ENCODE measurements around the gene LIN9. TPM values are rescaled to one million over a fixed set of nuclear protein-coding genes. Genes with fewer than 3 reads are reported as not detected.
"Not testable (repeated sequence)": the region's sequence is repeated elsewhere in the genome, so short reads cannot be mapped to it uniquely, and the experiment has no call there.

LIN9 gene
- total RNA-seq, 1 donor from 2014 or later: 14.0 TPM

GRCh38 chr1:226342656-226343055 lies 33.7 kb upstream of the LIN9 start:
- peaks cover 5% of the 10 kb centered on the region for H3K36me3 Mint-ChIP-seq (ENCODE audit: low read depth)
- H3K27me3 Mint-ChIP-seq (ENCODE audit: low read depth): no peaks in the 10 kb centered on the region
- no peak overlapping the region for H3K27ac Mint-ChIP-seq (ENCODE audit: unreplicated experiment)
- no peak for DNase-seq (ENCODE audit: low read depth, low spot score)
- no peak for TF ChIP-seq CTCF (conservative IDR thresholded peaks at IDR 0.05)
- H3K4me3 Mint-ChIP-seq: no peak overlapping the region
- H3K9me3 Mint-ChIP-seq: peaks cover 7% of the 10 kb centered on the region
- H3K4me1 Mint-ChIP-seq: no peaks in the 10 kb centered on the region

- H3K36me3 Mint-ChIP-seq (ENCODE audit: low read depth); H3K9me3 Mint-ChIP-seq; H3K27me3 Mint-ChIP-seq (ENCODE audit: low read depth); H3K27ac Mint-ChIP-seq (ENCODE audit: unreplicated experiment); H3K4me3 Mint-ChIP-seq; DNase-seq (ENCODE audit: low read depth, low spot score); H3K4me1 Mint-ChIP-seq: not testable (repeated sequence)
Measured at GRCh38 chr1:226340111-226340510, 31.1 kb upstream of the LIN9 start.

GRCh38 chr1:226337276-226337875 lies 28.4 kb upstream of the LIN9 start:
- Mint-ChIP-seq H3K36me3 (ENCODE audit: low read depth) (peaks cover 5% of the 10 kb centered on the region), H3K27ac (ENCODE audit: unreplicated experiment) (no peak overlapping the region), H3K4me1 (peaks cover 5% of the 10 kb centered on the region), H3K9me3 (peaks cover 7% of the 10 kb centered on the region), H3K4me3 (no peak overlapping the region), H3K27me3 (ENCODE audit: low read depth) (no peaks in the 10 kb centered on the region)
- TF ChIP-seq CTCF (conservative IDR thresholded peaks at IDR 0.05): no peak
- DNase-seq (ENCODE audit: low read depth, low spot score): no peak

GRCh38 chr1:226335661-226336060 lies 26.7 kb upstream of the LIN9 start:
- Mint-ChIP-seq H3K9me3 (peaks cover 6% of the 10 kb centered on the region), H3K27ac (ENCODE audit: unreplicated experiment) (no peak overlapping the region), H3K4me3 (no peak overlapping the region), H3K36me3 (ENCODE audit: low read depth) (peaks cover 3% of the 10 kb centered on the region), H3K4me1 (peaks cover 5% of the 10 kb centered on the region), H3K27me3 (ENCODE audit: low read depth) (no peaks in the 10 kb centered on the region)
- no peak for DNase-seq (ENCODE audit: low read depth, low spot score)
- no peak for TF ChIP-seq CTCF (conservative IDR thresholded peaks at IDR 0.05)

GRCh38 chr1:226332947-226333346 lies 24.0 kb upstream of the LIN9 start:
- H3K4me1 Mint-ChIP-seq: peaks cover 6% of the 10 kb centered on the region
- no peak overlapping the region for H3K27ac Mint-ChIP-seq (ENCODE audit: unreplicated experiment)
- DNase-seq (ENCODE audit: low read depth, low spot score): no peak
- TF ChIP-seq CTCF (conservative IDR thresholded peaks at IDR 0.05): no peak
- H3K9me3 Mint-ChIP-seq: no peaks in the 10 kb centered on the region
- no peak overlapping the region for H3K4me3 Mint-ChIP-seq
- H3K27me3 Mint-ChIP-seq (ENCODE audit: low read depth): no peaks in the 10 kb centered on the region
- H3K36me3 Mint-ChIP-seq (ENCODE audit: low read depth): no peaks in the 10 kb centered on the region

GRCh38 chr1:226329237-226329636 lies 20.3 kb upstream of the LIN9 start:
- no peak for TF ChIP-seq CTCF (conservative IDR thresholded peaks at IDR 0.05)

More at GRCh38 chr1:226329237-226329636, 20.3 kb upstream of the LIN9 start:
- peaks cover 21% of the 10 kb centered on the region for H3K4me1 Mint-ChIP-seq
- no peak overlapping the region for H3K27ac Mint-ChIP-seq (ENCODE audit: unreplicated experiment)
- H3K4me3 Mint-ChIP-seq: no peak overlapping the region
- H3K27me3 Mint-ChIP-seq (ENCODE audit: low read depth): peaks cover 3% of the 10 kb centered on the region
- H3K36me3 Mint-ChIP-seq (ENCODE audit: low read depth): no peaks in the 10 kb centered on the region
- DNase-seq (ENCODE audit: low read depth, low spot score): no peak
- no peaks in the 10 kb centered on the region for H3K9me3 Mint-ChIP-seq

Data from neural crest cell (in vitro differentiated cells).